Activated CD4-positive, CD25-positive, alpha-beta regulatory T cell treated with anti-CD3 and anti-CD28 coated beads, Interleukin-2, amount 50 U/mL, for 72 hours (primary cell): ENCODE data around the gene SYAP1.
"Not testable (repeated sequence)": the region's sequence is repeated elsewhere in the genome, so short reads cannot be mapped to it uniquely, and the experiment has no call there.

Experiments
- DNase-seq: peaks from one replicate; pipeline ENCODE4 v3.0.0; 2021

The SYAP1 gene

GRCh38 chrX:16726347-16726988, 7.1 kb downstream of the SYAP1 start:
- DNase-seq, result not testable (repeated sequence)

- DNase-seq, result no peak
These were observed 8.2 kb downstream of the SYAP1 start for GRCh38 chrX:16727637-16728036.

- no peak for DNase-seq
These were observed 11.0 kb downstream of the SYAP1 start for GRCh38 chrX:16730450-16730849.

GRCh38 chrX:16733013-16733412, 13.6 kb downstream of the SYAP1 start:
- DNase-seq, result no peak

- DNase-seq, result no peak
These were observed 17.6 kb downstream of the SYAP1 start for GRCh38 chrX:16737024-16737423.

- DNase-seq, result no peak
These were observed 20.2 kb downstream of the SYAP1 start for GRCh38 chrX:16739574-16739973.

GRCh38 chrX:16743604-16744325, 24.4 kb downstream of the SYAP1 start:
- DNase-seq, result no peak

- DNase-seq, result no peak
These were observed 25.7 kb downstream of the SYAP1 start for GRCh38 chrX:16745102-16745501.

GRCh38 chrX:16745659-16746058, 26.2 kb downstream of the SYAP1 start:
- DNase-seq, result no peak

GRCh38 chrX:16748425-16748824, 29.0 kb downstream of the SYAP1 start:
- DNase-seq, result no peak

- no peak for DNase-seq
These were observed 30.7 kb downstream of the SYAP1 start for GRCh38 chrX:16750136-16750535.

GRCh38 chrX:16754019-16754418, 34.6 kb downstream of the SYAP1 start:
- DNase-seq, result no peak

- DNase-seq, result no peak
These were observed 37.3 kb downstream of the SYAP1 start for GRCh38 chrX:16756724-16757123.

- not testable (repeated sequence) for DNase-seq
These were observed 42.1 kb downstream of the SYAP1 start for GRCh38 chrX:16761500-16761899.

- no peak for DNase-seq
These were observed 43.2 kb downstream of the SYAP1 start for GRCh38 chrX:16762579-16762978.

- DNase-seq, result no peak
These were observed 46.2 kb downstream of the SYAP1 start for GRCh38 chrX:16765594-16765993.

- DNase-seq, result no peak
These were observed 51.6 kb downstream of the SYAP1 start for GRCh38 chrX:16770970-16771482.

- DNase-seq, result no peak
These were observed 52.3 kb downstream of the SYAP1 start for GRCh38 chrX:16771483-16772398.

GRCh38 chrX:16772460-16772859, 53.0 kb downstream of the SYAP1 start:
- DNase-seq, result no peak

GRCh38 chrX:16774746-16775145, 55.3 kb downstream of the SYAP1 start:
- no peak for DNase-seq

GRCh38 chrX:16778545-16778944, 59.1 kb downstream of the SYAP1 start:
- DNase-seq, result no peak

GRCh38 chrX:16778993-16779392, 59.6 kb downstream of the SYAP1 start:
- no peak for DNase-seq

GRCh38 chrX:16779815-16780214, 60.4 kb downstream of the SYAP1 start:
- DNase-seq, result not testable (repeated sequence)
